PFSK-1 (cell line): ENCODE results near the gene LTO1.

Source experiments
- POLR2AphosphoS5 ChIP-seq: IDR thresholded peaks from 2 replicates; pipeline ENCODE4 v1.6.1; 2012; ENCODE audit warnings: low read depth, mild to moderate bottlenecking, control low read depth, low read length, moderate library complexity
- TF ChIP-seq, protein P1 (sequence below), 2 experiments: IDR thresholded peaks; 2 replicates each; pipeline versions ENCODE4 v1.6.1 to v1.8.0; 2011 to 2012; ENCODE audit warnings: low read depth in 2 of 2, low read length in 2 of 2, control low read depth in 1 of 2, inconsistent platforms in 1 of 2, mild to moderate bottlenecking in 1 of 2, moderate library complexity in 1 of 2; ENCODE audit not compliant: insufficient read depth in 1 of 2

DNA sequence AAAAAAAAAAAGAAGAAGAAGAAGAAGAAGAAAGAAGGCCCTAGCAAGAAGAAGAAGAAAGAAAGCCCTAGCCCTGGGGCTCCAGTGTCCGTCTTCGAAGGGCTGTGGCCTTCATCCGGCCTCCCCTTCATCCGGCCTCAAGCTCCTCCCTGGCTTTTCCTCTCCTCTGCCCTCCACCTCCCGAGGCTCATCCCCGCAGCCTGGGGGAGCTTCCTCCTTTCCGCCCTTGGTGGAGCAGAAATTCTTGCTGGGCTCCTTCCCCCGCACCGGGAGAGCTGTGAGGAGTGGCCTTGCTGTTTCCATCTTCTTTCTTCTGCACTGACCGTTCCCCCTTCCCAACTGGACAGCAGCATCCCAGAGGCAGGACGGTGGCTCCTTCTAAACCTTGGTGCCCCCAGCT is 9.5 kb upstream of the LTO1 start:
- no peak for TF ChIP-seq POLR2AphosphoS5
- TF ChIP-seq, protein P1, sequence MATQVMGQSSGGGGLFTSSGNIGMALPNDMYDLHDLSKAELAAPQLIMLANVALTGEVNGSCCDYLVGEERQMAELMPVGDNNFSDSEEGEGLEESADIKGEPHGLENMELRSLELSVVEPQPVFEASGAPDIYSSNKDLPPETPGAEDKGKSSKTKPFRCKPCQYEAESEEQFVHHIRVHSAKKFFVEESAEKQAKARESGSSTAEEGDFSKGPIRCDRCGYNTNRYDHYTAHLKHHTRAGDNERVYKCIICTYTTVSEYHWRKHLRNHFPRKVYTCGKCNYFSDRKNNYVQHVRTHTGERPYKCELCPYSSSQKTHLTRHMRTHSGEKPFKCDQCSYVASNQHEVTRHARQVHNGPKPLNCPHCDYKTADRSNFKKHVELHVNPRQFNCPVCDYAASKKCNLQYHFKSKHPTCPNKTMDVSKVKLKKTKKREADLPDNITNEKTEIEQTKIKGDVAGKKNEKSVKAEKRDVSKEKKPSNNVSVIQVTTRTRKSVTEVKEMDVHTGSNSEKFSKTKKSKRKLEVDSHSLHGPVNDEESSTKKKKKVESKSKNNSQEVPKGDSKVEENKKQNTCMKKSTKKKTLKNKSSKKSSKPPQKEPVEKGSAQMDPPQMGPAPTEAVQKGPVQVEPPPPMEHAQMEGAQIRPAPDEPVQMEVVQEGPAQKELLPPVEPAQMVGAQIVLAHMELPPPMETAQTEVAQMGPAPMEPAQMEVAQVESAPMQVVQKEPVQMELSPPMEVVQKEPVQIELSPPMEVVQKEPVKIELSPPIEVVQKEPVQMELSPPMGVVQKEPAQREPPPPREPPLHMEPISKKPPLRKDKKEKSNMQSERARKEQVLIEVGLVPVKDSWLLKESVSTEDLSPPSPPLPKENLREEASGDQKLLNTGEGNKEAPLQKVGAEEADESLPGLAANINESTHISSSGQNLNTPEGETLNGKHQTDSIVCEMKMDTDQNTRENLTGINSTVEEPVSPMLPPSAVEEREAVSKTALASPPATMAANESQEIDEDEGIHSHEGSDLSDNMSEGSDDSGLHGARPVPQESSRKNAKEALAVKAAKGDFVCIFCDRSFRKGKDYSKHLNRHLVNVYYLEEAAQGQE (IDR thresholded peaks at IDR 0.05; ENCODE audit: insufficient read depth in 1 of 2, low read depth in 2 of 2, low read length in 2 of 2), result no peak
